Panc1 (cell line): Measurements from ENCODE around the gene CFDP1.

Experiments used
- CTCF ChIP-seq: fragments of 450-650 bp; IDR thresholded peaks from 2 replicates; pipeline ENCODE4 v1.5.1; 2017; ENCODE audit warnings: mild to moderate bottlenecking
- POLR2AphosphoS5 ChIP-seq: IDR thresholded peaks from 2 replicates; pipeline ENCODE4 v1.6.1; 2012; ENCODE audit warnings: mild to moderate bottlenecking, low read depth, low read length, moderate library complexity
- REST ChIP-seq, 2 experiments: IDR thresholded peaks; 2 replicates each; pipeline ENCODE4 v1.6.1; 2011 to 2012; ENCODE audit warnings: low read depth in 2 of 2, control low read depth in 1 of 2, low read length in 1 of 2, mild to moderate bottlenecking in 1 of 2, moderate library complexity in 1 of 2; ENCODE audit not compliant: insufficient read depth in 1 of 2
- SIN3A ChIP-seq: IDR thresholded peaks from 2 replicates; pipeline ENCODE4 v1.6.1; 2012; ENCODE audit warnings: low read depth, mild to moderate bottlenecking, low read length, moderate library complexity, borderline replicate concordance; ENCODE audit not compliant: insufficient read depth
- TCF7L2 ChIP-seq: IDR thresholded peaks from 2 replicates; pipeline ENCODE4 v1.6.1; 2011; ENCODE audit warnings: mild to moderate bottlenecking, low read depth, low read length, inconsistent platforms

- TF ChIP-seq CTCF (no peak), REST (IDR thresholded peaks at IDR 0.05; ENCODE audit: insufficient read depth in 1 of 2, low read depth in 2 of 2, low read length in 1 of 2) (no peak), POLR2AphosphoS5 (no peak), TCF7L2 (no peak), SIN3A (no peak)
Measured at GRCh38 chr16:75252946-75253911, 180.1 kb downstream of the CFDP1 start.
